Measurements from ENCODE around the gene TRIM14. TPM values are rescaled to one million over a fixed set of nuclear protein-coding genes. Genes with fewer than 3 reads are reported as not detected.

Gene TRIM14
- total and polyA plus RNA-seq, 2 of the 4 experiments (the other 2 are of a cell fraction) = 3.0 to 8.5 TPM

GRCh38 chr9:98117984-98118639 lies 910 bp downstream of the TRIM14 start:
- Histone ChIP-seq H3K4me3 (ENCODE audit: insufficient read depth, low read depth, low read length) (peak overlapping the region; percentile 70), H2BK5ac (ENCODE audit: low read depth, low read length, poor library complexity, severe bottlenecking) (no peak overlapping the region), H3K4me1 (ENCODE audit: control insufficient read depth, insufficient read depth, low read length) (no peaks in the 10 kb centered on the region), H3K4me2 (ENCODE audit: low read depth, low read length) (peak overlapping the region; percentile 89), H4K8ac (ENCODE audit: low read depth in 2 of 2, low read length in 2 of 2) (peak overlapping the region; percentile 68 to 69; a peak in 2 of 4 replicates), H2BK120ac (ENCODE audit: low read depth, low read length) (no peak overlapping the region), H3K4ac (ENCODE audit: low read depth, low read length) (peak overlapping the region; percentile 54), H2AK9ac (replicated peaks; ENCODE audit: low read depth, low read length, poor library complexity) (peak overlapping the region; percentile 91), H3K9me3 (ENCODE audit: control insufficient read depth, insufficient read depth, low read length) (no peaks in the 10 kb centered on the region), H3K79me1 (ENCODE audit: low read depth in 1 of 2, low read length in 2 of 2) (peaks cover 5 to 15% of the 10 kb centered on the region in 2 experiments; a peak in 2 of 4 replicates), H3K9ac (ENCODE audit: low read depth, low read length) (no peak overlapping the region), H3K27ac (ENCODE audit: insufficient read depth, low read length) (no peak overlapping the region), H3K9me1 (ENCODE audit: insufficient read depth, low read length) (peaks cover 3% of the 10 kb centered on the region; the same call in 1 of the 2 replicates), H3K36me3 (ENCODE audit: control insufficient read depth, insufficient read depth, low read length) (no peaks in the 10 kb centered on the region), H4K20me1 (ENCODE audit: insufficient read depth, low read length) (no peaks in the 10 kb centered on the region), H3K14ac (replicated peaks; ENCODE audit: low read depth, low read length) (peak overlapping the region; percentile 71), H2AFZ (replicated peaks; ENCODE audit: low read length, poor library complexity) (peak overlapping the region; percentile 97), H4K91ac (ENCODE audit: insufficient read depth, low read depth, low read length) (no peak overlapping the region), H2BK15ac (ENCODE audit: low read depth, low read length) (no peak overlapping the region), H3K23ac (ENCODE audit: low read depth, low read length) (peak overlapping the region; percentile 76), H3K27me3 (ENCODE audit: control insufficient read depth, insufficient read depth, low read length) (no peaks in the 10 kb centered on the region), H4K5ac (ENCODE audit: low read depth, low read length) (no peak overlapping the region), H3K56ac (ENCODE audit: extremely low read depth, insufficient read depth, low read length) (no peak overlapping the region), H2BK20ac (ENCODE audit: low read depth, low read length) (no peak overlapping the region), H3K18ac (ENCODE audit: low read depth, low read length) (no peak overlapping the region), H2AK5ac (ENCODE audit: low read depth, low read length) (no peak overlapping the region; the same call in 1 of the 2 replicates)
- CTCF ChIA-PET = no interaction called here
- ATAC-seq (ENCODE audit: low read depth) = peak; percentile 4; the same call in 1 of the 2 replicates
- intact Hi-C loops (cut with micrococcal nuclease) = loop anchor here (2.0 kb wide), 2 partner anchors 145 to 195 kb away; partner anchors contain the start of gene TRMO
- POLR2A ChIA-PET (ENCODE audit: unreplicated experiment) = no interaction called here
- WGBS, 2 experiments (ENCODE audit: extremely low coverage in 2 of 2, insufficient read length in 1 of 2) = 40% methylated on average over 1 of the region's 5 CpGs; no CpG with 5 or more reads in 1 of the 2 experiments
- dilution Hi-C loops (cut with HindIII; ENCODE audit: low sequenced_read_pairs, unreplicated experiment) = no loop called here
- no TSS peak for BruUV-seq (replicated peaks)
- in situ Hi-C loops (cut with MboI; ENCODE audit: low sequenced_read_pairs) = no loop called here
- peak; percentile 28 for DNase-seq
- no peak for TF ChIP-seq BHLHE40 (IDR thresholded peaks at IDR 0.05; ENCODE audit: low read depth, low read length)
- no peak for TF ChIP-seq ELK1 (IDR thresholded peaks at IDR 0.05; ENCODE audit: borderline replicate concordance, low read depth, low read length)
- TF ChIP-seq CHD1 (IDR thresholded peaks at IDR 0.05; ENCODE audit: low read depth, low read length) = no peak
- peak; percentile 19; the same call in 1 of the 2 replicates for TF ChIP-seq CTCF (conservative IDR thresholded peaks at IDR 0.05; ENCODE audit: low read depth, low read length)
- no peak for TF ChIP-seq CEBPB (IDR thresholded peaks at IDR 0.05; ENCODE audit: low read depth, low read length)
- TF ChIP-seq MAFK (IDR thresholded peaks at IDR 0.05; ENCODE audit: low read depth, low read length) = no peak
- TF ChIP-seq RCOR1 (IDR thresholded peaks at IDR 0.05; ENCODE audit: insufficient replicate concordance, low read length) = no peak
- no peak for TF ChIP-seq MAZ (IDR thresholded peaks at IDR 0.05; ENCODE audit: borderline replicate concordance, low read depth, low read length)
- TF ChIP-seq FOS (IDR thresholded peaks at IDR 0.05; ENCODE audit: low read depth, low read length) = no peak
- TF ChIP-seq SMC3 (IDR thresholded peaks at IDR 0.05; ENCODE audit: low read depth, low read length) = no peak
- TF ChIP-seq USF2 (IDR thresholded peaks at IDR 0.05; ENCODE audit: low read depth, low read length) = no peak
- no peak for TF ChIP-seq POLR2A (IDR thresholded peaks at IDR 0.05; ENCODE audit: low read depth, low read length)
- no peak for TF ChIP-seq NFE2L2 (IDR thresholded peaks at IDR 0.05; ENCODE audit: low read depth, low read length)
- TF ChIP-seq MXI1 (IDR thresholded peaks at IDR 0.05; ENCODE audit: borderline replicate concordance, low read depth, low read length) = no peak
- TF ChIP-seq RAD21 (IDR thresholded peaks at IDR 0.05; ENCODE audit: low read length) = peak; percentile 24

Measured in IMR-90 (cell line).